ENCODE measurements around the gene SMG6. TPM values are rescaled to one million over a fixed set of nuclear protein-coding genes. Genes with fewer than 3 reads are reported as not detected.

Gene SMG6
- total RNA-seq, 1 donor: 42.7 TPM

DNA sequence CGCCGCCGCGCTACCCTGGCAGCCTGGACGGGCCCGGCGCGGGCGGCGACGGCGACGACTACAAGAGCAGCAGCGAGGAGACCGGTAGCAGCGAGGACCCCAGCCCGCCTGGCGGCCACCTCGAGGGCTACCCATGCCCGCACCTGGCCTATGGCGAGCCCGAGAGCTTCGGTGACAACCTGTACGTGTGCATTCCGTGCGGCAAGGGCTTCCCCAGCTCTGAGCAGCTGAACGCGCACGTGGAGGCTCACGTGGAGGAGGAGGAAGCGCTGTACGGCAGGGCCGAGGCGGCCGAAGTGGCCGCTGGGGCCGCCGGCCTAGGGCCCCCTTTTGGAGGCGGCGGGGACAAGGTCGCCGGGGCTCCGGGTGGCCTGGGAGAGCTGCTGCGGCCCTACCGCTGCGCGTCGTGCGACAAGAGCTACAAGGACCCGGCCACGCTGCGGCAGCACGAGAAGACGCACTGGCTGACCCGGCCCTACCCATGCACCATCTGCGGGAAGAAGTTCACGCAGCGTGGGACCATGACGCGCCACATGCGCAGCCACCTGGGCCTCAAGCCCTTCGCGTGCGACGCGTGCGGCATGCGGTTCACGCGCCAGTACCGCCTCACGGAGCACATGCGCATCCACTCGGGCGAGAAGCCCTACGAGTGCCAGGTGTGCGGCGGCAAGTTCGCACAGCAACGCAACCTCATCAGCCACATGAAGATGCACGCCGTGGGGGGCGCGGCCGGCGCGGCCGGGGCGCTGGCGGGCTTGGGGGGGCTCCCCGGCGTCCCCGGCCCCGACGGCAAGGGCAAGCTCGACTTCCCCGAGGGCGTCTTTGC, 245.6 kb downstream of the SMG6 start:
- no peak overlapping the region for H2AFZ ChIP-seq (ENCODE audit: low read length)
- peak; percentile 80 for DNase-seq (ENCODE audit: insufficient read length, low spot score, missing footprints)
- H3K27me3 ChIP-seq (ENCODE audit: insufficient read depth, low read length): no peaks in the 10 kb centered on the region
- TF ChIP-seq, protein P1, sequence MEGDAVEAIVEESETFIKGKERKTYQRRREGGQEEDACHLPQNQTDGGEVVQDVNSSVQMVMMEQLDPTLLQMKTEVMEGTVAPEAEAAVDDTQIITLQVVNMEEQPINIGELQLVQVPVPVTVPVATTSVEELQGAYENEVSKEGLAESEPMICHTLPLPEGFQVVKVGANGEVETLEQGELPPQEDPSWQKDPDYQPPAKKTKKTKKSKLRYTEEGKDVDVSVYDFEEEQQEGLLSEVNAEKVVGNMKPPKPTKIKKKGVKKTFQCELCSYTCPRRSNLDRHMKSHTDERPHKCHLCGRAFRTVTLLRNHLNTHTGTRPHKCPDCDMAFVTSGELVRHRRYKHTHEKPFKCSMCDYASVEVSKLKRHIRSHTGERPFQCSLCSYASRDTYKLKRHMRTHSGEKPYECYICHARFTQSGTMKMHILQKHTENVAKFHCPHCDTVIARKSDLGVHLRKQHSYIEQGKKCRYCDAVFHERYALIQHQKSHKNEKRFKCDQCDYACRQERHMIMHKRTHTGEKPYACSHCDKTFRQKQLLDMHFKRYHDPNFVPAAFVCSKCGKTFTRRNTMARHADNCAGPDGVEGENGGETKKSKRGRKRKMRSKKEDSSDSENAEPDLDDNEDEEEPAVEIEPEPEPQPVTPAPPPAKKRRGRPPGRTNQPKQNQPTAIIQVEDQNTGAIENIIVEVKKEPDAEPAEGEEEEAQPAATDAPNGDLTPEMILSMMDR (IDR thresholded peaks at IDR 0.05; ENCODE audit: extremely low read depth, low read depth, low read length): no peak
- peaks cover 43% of the 10 kb centered on the region for H3K36me3 ChIP-seq (ENCODE audit: insufficient read depth, low read length)
- H3K9me3 ChIP-seq (ENCODE audit: low read depth, low read length): no peaks in the 10 kb centered on the region
- no peak overlapping the region for H3K27ac ChIP-seq (ENCODE audit: low read depth, low read length)
- H3K4me2 ChIP-seq (ENCODE audit: insufficient read depth, low read length): no peak overlapping the region
- H3K4me1 ChIP-seq (ENCODE audit: insufficient read depth, low read length): peaks cover 17% of the 10 kb centered on the region
- H3K4me3 ChIP-seq (ENCODE audit: insufficient read depth, low read length): no peak overlapping the region
- H3K79me2 ChIP-seq (ENCODE audit: insufficient read depth, low read length): peaks cover 25% of the 10 kb centered on the region
- H4K20me1 ChIP-seq (ENCODE audit: insufficient read depth, low read length): no peaks in the 10 kb centered on the region

DNA sequence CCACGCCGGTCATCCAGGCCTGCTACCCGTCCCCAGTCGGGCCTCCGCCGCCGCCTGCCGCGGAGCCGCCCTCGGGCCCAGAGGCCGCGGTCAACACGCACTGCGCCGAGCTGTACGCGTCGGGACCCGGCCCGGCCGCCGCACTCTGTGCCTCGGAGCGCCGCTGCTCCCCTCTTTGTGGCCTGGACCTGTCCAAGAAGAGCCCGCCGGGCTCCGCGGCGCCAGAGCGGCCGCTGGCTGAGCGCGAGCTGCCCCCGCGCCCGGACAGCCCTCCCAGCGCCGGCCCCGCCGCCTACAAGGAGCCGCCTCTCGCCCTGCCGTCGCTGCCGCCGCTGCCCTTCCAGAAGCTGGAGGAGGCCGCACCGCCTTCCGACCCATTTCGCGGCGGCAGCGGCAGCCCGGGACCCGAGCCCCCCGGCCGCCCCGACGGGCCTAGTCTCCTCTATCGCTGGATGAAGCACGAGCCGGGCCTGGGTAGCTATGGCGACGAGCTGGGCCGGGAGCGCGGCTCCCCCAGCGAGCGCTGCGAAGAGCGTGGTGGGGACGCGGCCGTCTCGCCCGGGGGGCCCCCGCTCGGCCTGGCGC, 246.3 kb downstream of the SMG6 start:
- Histone ChIP-seq H3K4me3 (ENCODE audit: insufficient read depth, low read length) (no peak overlapping the region), H2AFZ (ENCODE audit: low read length) (no peak overlapping the region), H3K9me3 (ENCODE audit: low read depth, low read length) (no peaks in the 10 kb centered on the region), H3K79me2 (ENCODE audit: insufficient read depth, low read length) (peaks cover 25% of the 10 kb centered on the region), H3K36me3 (ENCODE audit: insufficient read depth, low read length) (peaks cover 37% of the 10 kb centered on the region), H3K27me3 (ENCODE audit: insufficient read depth, low read length) (no peaks in the 10 kb centered on the region), H3K27ac (ENCODE audit: low read depth, low read length) (no peak overlapping the region), H3K4me2 (ENCODE audit: insufficient read depth, low read length) (no peak overlapping the region), H4K20me1 (ENCODE audit: insufficient read depth, low read length) (no peaks in the 10 kb centered on the region), H3K4me1 (ENCODE audit: insufficient read depth, low read length) (peaks cover 11% of the 10 kb centered on the region)
- TF ChIP-seq, protein P1 (IDR thresholded peaks at IDR 0.05; ENCODE audit: extremely low read depth, low read depth, low read length): no peak
- peak; percentile 80 for DNase-seq (ENCODE audit: insufficient read length, low spot score, missing footprints)

DNA sequence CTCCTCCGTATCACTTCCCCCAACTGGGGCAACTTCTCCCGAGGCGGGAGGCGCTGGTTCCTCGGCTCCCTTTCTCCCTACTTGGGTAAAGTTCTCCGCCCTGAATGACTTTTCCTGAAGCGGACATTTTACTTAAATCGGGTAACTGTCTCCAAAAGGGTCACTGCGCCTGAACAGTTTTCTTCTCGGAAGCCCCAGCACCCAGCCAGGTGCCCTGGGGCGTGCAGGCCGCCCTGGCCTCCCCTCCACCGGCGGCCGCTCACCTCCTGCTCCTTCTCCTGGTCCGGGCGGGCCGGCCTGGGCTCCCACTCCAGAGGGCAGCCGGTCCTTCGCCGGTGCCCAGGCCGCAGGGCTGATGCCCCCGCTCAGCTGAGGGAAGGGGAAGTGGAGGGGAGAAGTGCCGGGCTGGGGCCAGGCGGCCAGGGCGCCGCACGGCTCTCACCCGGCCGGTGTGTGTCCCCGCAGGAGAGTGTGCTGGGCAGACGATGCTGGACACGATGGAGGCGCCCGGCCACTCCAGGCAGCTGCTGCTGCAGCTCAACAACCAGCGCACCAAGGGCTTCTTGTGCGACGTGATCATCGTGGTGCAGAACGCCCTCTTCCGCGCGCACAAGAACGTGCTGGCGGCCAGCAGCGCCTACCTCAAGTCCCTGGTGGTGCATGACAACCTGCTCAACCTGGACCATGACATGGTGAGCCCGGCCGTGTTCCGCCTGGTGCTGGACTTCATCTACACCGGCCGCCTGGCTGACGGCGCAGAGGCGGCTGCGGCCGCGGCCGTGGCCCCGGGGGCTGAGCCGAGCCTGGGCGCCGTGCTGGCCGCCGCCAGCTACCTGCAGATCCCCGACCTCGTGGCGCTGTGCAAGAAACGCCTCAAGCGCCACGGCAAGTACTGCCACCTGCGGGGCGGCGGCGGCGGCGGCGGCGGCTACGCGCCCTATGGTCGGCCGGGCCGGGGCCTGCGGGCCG, 247.1 kb downstream of the SMG6 start:
- Histone ChIP-seq H3K4me2 (ENCODE audit: insufficient read depth, low read length) (peak overlapping the region; percentile 68), H2AFZ (ENCODE audit: low read length) (no peak overlapping the region), H3K36me3 (ENCODE audit: insufficient read depth, low read length) (peaks cover 30% of the 10 kb centered on the region), H3K27ac (ENCODE audit: low read depth, low read length) (peak overlapping the region; percentile 58), H3K9me3 (ENCODE audit: low read depth, low read length) (no peaks in the 10 kb centered on the region), H4K20me1 (ENCODE audit: insufficient read depth, low read length) (no peaks in the 10 kb centered on the region), H3K4me1 (ENCODE audit: insufficient read depth, low read length) (peaks cover 6% of the 10 kb centered on the region), H3K4me3 (ENCODE audit: insufficient read depth, low read length) (peak overlapping the region; percentile 64), H3K27me3 (ENCODE audit: insufficient read depth, low read length) (peaks cover 4% of the 10 kb centered on the region), H3K79me2 (ENCODE audit: insufficient read depth, low read length) (peaks cover 25% of the 10 kb centered on the region)
- DNase-seq (ENCODE audit: insufficient read length, low spot score, missing footprints): peak; percentile 96
- TF ChIP-seq, protein P1 (IDR thresholded peaks at IDR 0.05; ENCODE audit: extremely low read depth, low read depth, low read length): no peak

Measured in osteoblast (primary cell).